Measurements from ENCODE around the gene VCAN. TPM values are rescaled to one million over a fixed set of nuclear protein-coding genes. Genes with fewer than 3 reads are reported as not detected.
A peak's percentile ranks its signal among the peaks of the same experiment; 100 is the strongest.

Gene VCAN
- total and polyA plus RNA-seq, 2 experiments from 2014 or later, result 98.5 to 327 TPM

- no peak for TF ChIP-seq EZH2 (IDR thresholded peaks at IDR 0.05; ENCODE audit: insufficient read depth, poor library complexity, severe bottlenecking)
- no peak for TF ChIP-seq EZH2phosphoT487 (IDR thresholded peaks at IDR 0.05; ENCODE audit: insufficient read depth, low read depth)
- H3K9me2 ChIP-seq (ENCODE audit: insufficient read depth), result no peaks in the 10 kb centered on the region
- H3K79me2 ChIP-seq (ENCODE audit: insufficient read depth), result peaks cover 30% of the 10 kb centered on the region
- WGBS, 2 experiments (ENCODE audit: low coverage in 1 of 2, low lambda C conversion rate in 2 of 2, missing lambda C conversion rate in 2 of 2), result 0 to 1% methylated on average over 50 to 53 of the region's 54 CpGs
- no peaks in the 10 kb centered on the region for H4K20me1 ChIP-seq (ENCODE audit: insufficient read depth)
- H2AFZ ChIP-seq, result peak overlapping the region; percentile 74
- peak overlapping the region; percentile 90 for H3K4me3 ChIP-seq
- no peaks in the 10 kb centered on the region for H3K9me3 ChIP-seq (ENCODE audit: low read depth)
- H3K36me3 ChIP-seq (ENCODE audit: low read depth), result no peaks in the 10 kb centered on the region
- peaks cover 35% of the 10 kb centered on the region for H3F3A ChIP-seq (ENCODE audit: insufficient read depth)
- in situ Hi-C loops (cut with MboI), result loop anchor here (25.0 kb wide), 1 partner anchor 835 kb away; no protein-coding TSS in a partner anchor
- H3K9ac ChIP-seq, result peak overlapping the region; percentile 86
- H3K27ac ChIP-seq, result peak overlapping the region; percentile 93
- peaks cover 29% of the 10 kb centered on the region for H3K4me1 ChIP-seq (ENCODE audit: insufficient read depth)
- peak; percentile 91 for DNase-seq
- H3K4me2 ChIP-seq (ENCODE audit: unreplicated experiment), result peak overlapping the region; percentile 94
- no peaks in the 10 kb centered on the region; the same call in 1 of the 2 replicates for H3K27me3 ChIP-seq (replicated peaks; ENCODE audit: insufficient read depth)
Observed at GRCh38 chr5:83472508-83473345, 1.2 kb downstream of the VCAN start.

GRCh38 chr5:83473346-83474160, 2.0 kb downstream of the VCAN start:
- Histone ChIP-seq H3K4me3 (peak overlapping the region; percentile 90), H3K27ac (peak overlapping the region; percentile 93), H3F3A (ENCODE audit: insufficient read depth) (peaks cover 27% of the 10 kb centered on the region), H3K27me3 (replicated peaks; ENCODE audit: insufficient read depth) (no peaks in the 10 kb centered on the region; the same call in 1 of the 2 replicates), H3K9me2 (ENCODE audit: insufficient read depth) (no peaks in the 10 kb centered on the region), H3K9me3 (ENCODE audit: low read depth) (no peaks in the 10 kb centered on the region), H2AFZ (peak overlapping the region; percentile 74), H3K4me1 (ENCODE audit: insufficient read depth) (peaks cover 24% of the 10 kb centered on the region), H3K9ac (peak overlapping the region; percentile 86), H3K36me3 (ENCODE audit: low read depth) (peaks cover 3% of the 10 kb centered on the region; the same call in 1 of the 2 replicates), H4K20me1 (ENCODE audit: insufficient read depth) (no peaks in the 10 kb centered on the region), H3K79me2 (ENCODE audit: insufficient read depth) (peaks cover 39% of the 10 kb centered on the region), H3K4me2 (ENCODE audit: unreplicated experiment) (peak overlapping the region; percentile 94)
- peak; percentile 97 for DNase-seq
- TF ChIP-seq EZH2 (IDR thresholded peaks at IDR 0.05; ENCODE audit: insufficient read depth, poor library complexity, severe bottlenecking) (no peak), EZH2phosphoT487 (IDR thresholded peaks at IDR 0.05; ENCODE audit: insufficient read depth, low read depth) (no peak)
- in situ Hi-C loops (cut with MboI), result loop anchor here (25.0 kb wide), 1 partner anchor 836 kb away; no protein-coding TSS in a partner anchor
- 1 to 2% methylated on average over 42 of the region's 42 CpGs for WGBS, 2 experiments (ENCODE audit: low coverage in 1 of 2, low lambda C conversion rate in 2 of 2, missing lambda C conversion rate in 2 of 2)

GRCh38 chr5:83474161-83474796, 2.7 kb downstream of the VCAN start:
- Histone ChIP-seq H3K27ac (peak overlapping the region; percentile 93), H3K79me2 (ENCODE audit: insufficient read depth) (peaks cover 46% of the 10 kb centered on the region), H3K9ac (peak overlapping the region; percentile 86), H3K27me3 (replicated peaks; ENCODE audit: insufficient read depth) (no peaks in the 10 kb centered on the region; the same call in 1 of the 2 replicates), H3K4me2 (ENCODE audit: unreplicated experiment) (peak overlapping the region; percentile 94), H3K9me3 (ENCODE audit: low read depth) (no peaks in the 10 kb centered on the region), H3K4me1 (ENCODE audit: insufficient read depth) (peaks cover 24% of the 10 kb centered on the region), H3K36me3 (ENCODE audit: low read depth) (peaks cover 10% of the 10 kb centered on the region; the same call in 1 of the 2 replicates), H2AFZ (peak overlapping the region; percentile 74), H4K20me1 (ENCODE audit: insufficient read depth) (no peaks in the 10 kb centered on the region), H3F3A (ENCODE audit: insufficient read depth) (peaks cover 25% of the 10 kb centered on the region), H3K9me2 (ENCODE audit: insufficient read depth) (no peaks in the 10 kb centered on the region), H3K4me3 (peak overlapping the region; percentile 90)
- no peak for TF ChIP-seq EZH2 (IDR thresholded peaks at IDR 0.05; ENCODE audit: insufficient read depth, poor library complexity, severe bottlenecking)
- TF ChIP-seq EZH2phosphoT487 (IDR thresholded peaks at IDR 0.05; ENCODE audit: insufficient read depth, low read depth), result no peak
- DNase-seq, result peak; percentile 94
- 0 to 2% methylated on average over 40 to 46 of the region's 46 CpGs for WGBS, 2 experiments (ENCODE audit: low coverage in 1 of 2, low lambda C conversion rate in 2 of 2, missing lambda C conversion rate in 2 of 2)
- in situ Hi-C loops (cut with MboI), result loop anchor here (25.0 kb wide), 1 partner anchor 837 kb away; no protein-coding TSS in a partner anchor
